Activated CD4-positive, alpha-beta T cell treated with anti-CD3 and anti-CD28 coated beads, Interleukin-2, amount 50 U/mL, for 24 hours (primary cell): ENCODE results near the gene WSCD2.

Source experiments
- DNase-seq, 2 donors: peaks; one replicate each; pipeline ENCODE4 v3.0.0-alpha.2; 2020; ENCODE audit warnings: low read depth in 1 of 2, low spot score in 1 of 2

Gene WSCD2

GRCh38 chr12:108297895-108298760, 169.0 kb downstream of the WSCD2 start:
- no peak for DNase-seq

- no peak for DNase-seq
Measured at GRCh38 chr12:108298761-108299275, 169.7 kb downstream of the WSCD2 start.

GRCh38 chr12:108299516-108299915, 170.4 kb downstream of the WSCD2 start:
- DNase-seq = no peak
